Adipocyte (in vitro differentiated cells): ENCODE results near the gene ITPR2.

Experiments
- DNase-seq: peaks from one replicate; pipeline ENCODE4 v3.0.0-alpha.2; 2015; ENCODE audit warnings: low read depth
- H3K27me3 ChIP-seq: replicated peaks from 2 replicates; pipeline ENCODE4 v1.7.0; 2013; ENCODE audit warnings: mild to moderate bottlenecking, low read length, moderate library complexity; ENCODE audit not compliant: control insufficient read depth, insufficient read depth
- H3K36me3 ChIP-seq: 2 replicates; pipeline ENCODE4 v1.7.0; 2013; ENCODE audit warnings: low read length, mild to moderate bottlenecking, moderate library complexity; ENCODE audit not compliant: control insufficient read depth, insufficient read depth, severe bottlenecking
- H3K4me1 ChIP-seq: 2 replicates; pipeline ENCODE4 v1.7.0; 2013; ENCODE audit warnings: mild to moderate bottlenecking, low read length, moderate library complexity; ENCODE audit not compliant: control insufficient read depth, insufficient read depth
- H3K4me3 ChIP-seq: 2 replicates; pipeline ENCODE4 v1.7.0; 2013; ENCODE audit warnings: mild to moderate bottlenecking, low read length, moderate library complexity
- H3K9ac ChIP-seq: 2 replicates; pipeline ENCODE4 v1.7.0; 2013; ENCODE audit warnings: mild to moderate bottlenecking, low read length, moderate library complexity
- H3K9me3 ChIP-seq: 2 replicates; pipeline ENCODE4 v1.7.0; 2013; ENCODE audit warnings: mild to moderate bottlenecking, low read length, moderate library complexity; ENCODE audit not compliant: control insufficient read depth

Gene ITPR2

DNA sequence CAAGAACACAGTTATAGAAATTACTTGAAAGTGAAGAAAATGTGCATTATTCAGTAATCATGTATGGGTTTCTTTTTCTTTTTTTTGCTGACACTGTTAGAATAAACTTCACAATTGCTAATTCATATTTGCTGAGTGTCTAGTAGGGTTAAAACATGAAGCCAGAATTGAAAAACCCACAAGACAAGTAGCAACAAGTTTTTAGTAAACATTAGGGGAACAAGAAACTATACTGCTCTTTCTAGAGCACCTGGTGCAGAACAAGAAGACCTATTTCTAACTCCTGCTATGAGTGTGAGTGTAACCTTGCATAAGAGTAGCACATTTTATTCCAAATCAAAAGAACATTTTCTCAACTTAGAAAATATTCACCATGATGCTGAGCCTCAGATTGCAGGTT is 83.2 kb downstream of the ITPR2 start:
- peaks cover 36% of the 10 kb centered on the region for H3K4me1 ChIP-seq
- no peaks in the 10 kb centered on the region for H3K36me3 ChIP-seq
- H3K27me3 ChIP-seq, result no peaks in the 10 kb centered on the region
- H3K4me3 ChIP-seq, result no peak overlapping the region
- H3K9ac ChIP-seq, result no peak overlapping the region
- DNase-seq, result no peak
- H3K9me3 ChIP-seq, result peaks cover 1% of the 10 kb centered on the region

DNA sequence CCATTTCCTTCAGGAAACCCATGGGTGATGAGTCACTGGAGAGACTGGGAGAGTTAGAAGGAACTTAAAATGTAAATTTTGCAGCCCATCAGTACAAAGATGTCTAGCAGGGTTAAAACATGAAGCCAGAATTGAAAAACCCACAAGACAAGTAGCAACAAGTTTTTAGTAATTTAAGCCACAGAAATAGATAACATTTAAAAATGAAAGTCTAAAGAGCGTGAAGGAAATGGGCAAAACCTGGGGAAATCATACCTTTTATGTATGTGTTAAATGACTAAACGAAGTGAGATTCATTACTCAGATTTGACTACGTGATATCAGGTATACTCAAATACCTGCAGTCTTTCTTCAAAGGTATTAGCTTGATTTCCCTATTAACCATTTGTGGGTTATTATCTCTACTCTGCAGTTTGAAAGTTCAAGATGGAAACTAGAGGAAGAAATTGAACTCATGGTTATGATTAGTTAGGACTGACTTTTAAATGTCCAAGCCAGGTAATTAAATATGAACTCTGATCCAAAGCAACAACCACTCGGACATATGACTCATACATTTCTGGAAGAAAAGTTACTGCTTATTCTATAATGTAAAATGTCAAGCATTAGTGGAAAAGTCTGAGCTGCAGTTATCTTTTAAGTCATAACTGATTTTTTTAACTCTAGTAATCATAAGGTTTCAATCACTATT is 84.1 kb downstream of the ITPR2 start:
- Histone ChIP-seq H3K4me1 (peaks cover 36% of the 10 kb centered on the region), H3K36me3 (no peaks in the 10 kb centered on the region), H3K27me3 (no peaks in the 10 kb centered on the region), H3K9me3 (no peaks in the 10 kb centered on the region), H3K9ac (no peak overlapping the region), H3K4me3 (peak overlapping the region; percentile 46)
- peak; percentile 64 for DNase-seq

DNA sequence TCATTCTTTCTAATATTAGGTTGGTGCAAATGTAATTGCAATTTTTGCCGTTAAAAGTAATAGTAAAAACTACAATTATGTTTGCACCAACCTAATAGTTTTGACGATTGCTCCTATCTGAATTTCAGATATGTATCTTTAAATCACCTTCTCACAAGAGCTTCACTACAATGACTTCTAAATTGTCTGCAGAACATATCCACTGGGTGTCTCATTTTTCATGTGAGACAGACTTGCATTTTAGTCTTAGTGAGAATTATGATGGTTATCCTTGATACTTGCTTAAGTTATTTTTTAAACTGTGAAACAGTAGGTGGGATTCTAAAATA is 84.6 kb downstream of the ITPR2 start:
- H3K9ac ChIP-seq, result no peak overlapping the region
- no peaks in the 10 kb centered on the region for H3K9me3 ChIP-seq
- H3K27me3 ChIP-seq, result no peaks in the 10 kb centered on the region
- no peak for DNase-seq
- H3K36me3 ChIP-seq, result no peaks in the 10 kb centered on the region
- H3K4me1 ChIP-seq, result peaks cover 36% of the 10 kb centered on the region
- no peak overlapping the region for H3K4me3 ChIP-seq

GRCh38 chr12:26746121-26746714 is 86.8 kb downstream of the ITPR2 start:
- Histone ChIP-seq H3K9me3 (no peaks in the 10 kb centered on the region), H3K4me3 (no peak overlapping the region), H3K9ac (no peak overlapping the region), H3K27me3 (no peaks in the 10 kb centered on the region), H3K4me1 (peaks cover 36% of the 10 kb centered on the region), H3K36me3 (no peaks in the 10 kb centered on the region)
- peak; percentile 73 for DNase-seq

DNA sequence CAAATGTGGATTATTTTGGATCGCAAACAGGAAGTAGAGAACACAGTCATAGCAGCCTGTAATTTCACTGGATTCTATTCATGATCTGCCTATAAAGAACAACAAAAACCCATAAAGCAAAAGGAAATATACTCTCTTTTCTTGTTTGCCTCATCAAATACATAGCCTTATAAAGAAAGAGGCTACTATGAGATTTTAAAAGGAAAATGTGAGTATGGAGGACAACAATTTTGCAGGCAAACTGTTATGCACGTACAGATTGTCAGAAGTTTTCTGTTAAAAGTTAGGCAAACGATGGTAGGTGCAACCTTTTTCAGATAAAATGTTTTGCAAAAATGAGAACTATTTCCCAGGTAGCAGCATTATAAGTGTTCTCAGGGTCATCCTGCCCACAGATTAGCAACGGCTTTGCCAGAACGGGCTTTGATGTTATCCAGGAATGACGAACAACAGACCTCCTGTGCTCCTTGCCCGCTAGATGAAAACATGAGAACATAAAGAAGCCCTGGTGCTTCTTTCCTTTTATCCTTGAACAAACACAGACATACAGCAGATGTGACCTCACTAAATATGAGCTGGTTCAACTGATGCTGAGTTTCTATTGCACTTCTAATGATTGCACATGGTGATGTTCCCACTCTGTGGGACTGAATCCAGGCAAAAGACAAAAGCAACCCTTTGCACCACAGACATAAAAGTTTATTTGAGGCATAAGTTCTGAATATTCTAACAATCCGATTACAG is 88.1 kb downstream of the ITPR2 start:
- Histone ChIP-seq H3K4me1 (peaks cover 36% of the 10 kb centered on the region), H3K9me3 (no peaks in the 10 kb centered on the region), H3K4me3 (no peak overlapping the region), H3K27me3 (no peaks in the 10 kb centered on the region), H3K36me3 (no peaks in the 10 kb centered on the region), H3K9ac (no peak overlapping the region)
- DNase-seq, result no peak

GRCh38 chr12:26744042-26744626 is 88.9 kb downstream of the ITPR2 start:
- H3K4me3 ChIP-seq, result no peak overlapping the region
- H3K9me3 ChIP-seq, result no peaks in the 10 kb centered on the region
- H3K36me3 ChIP-seq, result no peaks in the 10 kb centered on the region
- H3K9ac ChIP-seq, result no peak overlapping the region
- DNase-seq, result no peak
- peaks cover 29% of the 10 kb centered on the region for H3K4me1 ChIP-seq
- no peaks in the 10 kb centered on the region for H3K27me3 ChIP-seq

DNA sequence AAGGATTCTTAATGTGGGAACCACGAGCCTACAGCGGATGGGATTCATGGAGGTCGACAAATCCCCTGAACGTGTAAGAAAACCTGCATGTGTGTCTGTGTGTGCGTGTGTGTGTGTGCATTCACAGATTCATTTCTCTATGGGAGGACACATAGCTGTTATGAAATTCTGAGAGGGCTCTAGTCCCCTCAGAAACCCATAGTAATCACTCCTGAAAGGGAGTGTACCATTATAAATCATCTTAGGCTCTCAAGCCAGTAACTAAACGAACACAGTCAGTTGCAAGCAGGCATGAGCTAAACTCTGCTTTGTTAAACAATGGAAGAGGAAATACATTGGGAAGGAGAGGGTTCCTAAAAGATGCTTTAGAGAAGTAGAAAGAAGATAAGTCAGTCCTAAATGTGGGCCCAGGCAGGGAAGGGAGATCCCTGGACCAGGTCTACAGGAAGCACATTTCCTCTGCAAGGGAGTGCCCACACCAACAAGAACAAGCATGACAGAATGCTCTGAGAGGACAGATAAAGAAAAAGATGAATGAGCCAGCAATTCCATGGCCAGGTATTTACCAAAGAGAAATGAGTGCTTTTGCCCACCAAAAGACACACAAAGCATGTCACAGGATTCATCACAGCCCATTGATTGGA is 91.3 kb downstream of the ITPR2 start:
- DNase-seq, result no peak
- Histone ChIP-seq H3K9me3 (no peaks in the 10 kb centered on the region), H3K36me3 (no peaks in the 10 kb centered on the region), H3K9ac (no peak overlapping the region), H3K27me3 (no peaks in the 10 kb centered on the region), H3K4me3 (no peak overlapping the region), H3K4me1 (peaks cover 13% of the 10 kb centered on the region)

GRCh38 chr12:26740991-26741390 is 92.0 kb downstream of the ITPR2 start:
- H3K4me1 ChIP-seq, result peaks cover 6% of the 10 kb centered on the region
- no peaks in the 10 kb centered on the region for H3K36me3 ChIP-seq
- H3K9ac ChIP-seq, result no peak overlapping the region
- H3K9me3 ChIP-seq, result no peaks in the 10 kb centered on the region
- no peaks in the 10 kb centered on the region for H3K27me3 ChIP-seq
- H3K4me3 ChIP-seq, result no peak overlapping the region
- DNase-seq, result no peak

DNA sequence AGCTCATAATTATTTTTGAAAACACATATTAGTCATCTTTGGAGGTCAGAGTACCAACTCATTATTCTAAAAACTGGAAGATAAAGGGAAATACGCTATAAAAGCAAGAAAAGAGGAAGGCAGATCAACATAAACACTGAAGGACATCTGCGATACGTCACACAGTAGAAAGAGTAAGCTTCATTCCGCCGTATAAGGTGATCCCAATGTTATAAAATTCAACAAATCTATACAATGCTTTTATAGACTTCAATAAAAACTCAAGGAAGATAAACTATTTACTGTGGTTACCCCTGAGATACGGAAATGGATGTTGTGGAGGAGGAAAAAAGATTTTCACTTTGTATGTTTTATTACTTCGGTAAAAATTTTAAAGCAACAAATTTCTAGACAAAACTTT is 92.6 kb downstream of the ITPR2 start:
- no peak overlapping the region for H3K4me3 ChIP-seq
- H3K9me3 ChIP-seq, result no peaks in the 10 kb centered on the region
- no peak for DNase-seq
- no peaks in the 10 kb centered on the region for H3K27me3 ChIP-seq
- no peaks in the 10 kb centered on the region for H3K36me3 ChIP-seq
- H3K4me1 ChIP-seq, result no peaks in the 10 kb centered on the region
- H3K9ac ChIP-seq, result no peak overlapping the region

- H3K9ac ChIP-seq, result no peak overlapping the region
- no peaks in the 10 kb centered on the region for H3K36me3 ChIP-seq
- H3K4me3 ChIP-seq, result no peak overlapping the region
Observed at GRCh38 chr12:26737487-26738030, 95.4 kb downstream of the ITPR2 start.

More at GRCh38 chr12:26737487-26738030, 95.4 kb downstream of the ITPR2 start:
- no peak for DNase-seq
- H3K4me1 ChIP-seq, result peaks cover 5% of the 10 kb centered on the region
- no peaks in the 10 kb centered on the region for H3K27me3 ChIP-seq
- no peaks in the 10 kb centered on the region for H3K9me3 ChIP-seq
